Neuronal stem cell (in vitro differentiated cells): ENCODE results near the gene AKAP7.

Experiments used
- DNase-seq: peaks from one replicate; pipeline ENCODE4 v3.0.0-alpha.2; 2013; ENCODE audit warnings: low spot score
- H2AFZ ChIP-seq: one replicate; pipeline ENCODE4 v1.6.1; 2013; ENCODE audit warnings: mild to moderate bottlenecking, low read length, inconsistent platforms
- H2AK5ac ChIP-seq: 2 replicates; pipeline ENCODE4 v1.6.1; 2013; ENCODE audit warnings: low read depth, mild to moderate bottlenecking, inconsistent platforms, low read length, moderate library complexity, mixed read lengths
- H2BK120ac ChIP-seq: 2 replicates; pipeline ENCODE4 v1.6.1; 2013; ENCODE audit warnings: low read depth, mild to moderate bottlenecking, inconsistent platforms, low read length, moderate library complexity, mixed read lengths
- H2BK12ac ChIP-seq: one replicate; pipeline ENCODE4 v1.6.1; 2013; ENCODE audit warnings: low read length, inconsistent platforms
- H2BK15ac ChIP-seq: 2 replicates; pipeline ENCODE4 v1.6.1; 2013; ENCODE audit warnings: mild to moderate bottlenecking, low read length, inconsistent platforms, mixed read lengths
- H2BK5ac ChIP-seq: one replicate; pipeline ENCODE4 v1.6.1; 2013; ENCODE audit warnings: inconsistent platforms, mild to moderate bottlenecking, low read length, moderate library complexity
- H3K14ac ChIP-seq: one replicate; pipeline ENCODE4 v1.6.1; 2013; ENCODE audit warnings: low read length, inconsistent platforms
- H3K18ac ChIP-seq: 2 replicates; pipeline ENCODE4 v1.6.1; 2013; ENCODE audit warnings: low read length, inconsistent platforms
- H3K23ac ChIP-seq: 2 replicates; pipeline ENCODE4 v1.6.1; 2013; ENCODE audit warnings: low read depth, mild to moderate bottlenecking, mixed read lengths, low read length, inconsistent platforms; ENCODE audit not compliant: poor library complexity
- H3K27ac ChIP-seq: replicated peaks from 3 replicates; pipeline ENCODE4 v1.5.1; 2013; ENCODE audit warnings: low read length, inconsistent platforms
- H3K27me3 ChIP-seq, 3 experiments: 2 replicates each; pipeline ENCODE4 v1.6.1; 2013; ENCODE audit warnings: low read length in 3 of 3, mild to moderate bottlenecking in 2 of 3, inconsistent platforms in 1 of 3, low read depth in 1 of 3, mixed read lengths in 1 of 3, moderate library complexity in 1 of 3; ENCODE audit not compliant: control insufficient read depth in 3 of 3, insufficient read depth in 3 of 3
- H3K36me3 ChIP-seq, 2 donors: replicated peaks in 1 of 2; 2 replicates each; pipeline ENCODE4 v1.6.1; 2013; ENCODE audit warnings: low read length in 2 of 2; ENCODE audit not compliant: control insufficient read depth in 2 of 2, insufficient read depth in 2 of 2
- H3K4ac ChIP-seq: 2 replicates; pipeline ENCODE4 v1.6.1; 2013; ENCODE audit warnings: inconsistent platforms, mild to moderate bottlenecking, low read length, moderate library complexity
- H3K4me1 ChIP-seq, 2 donors: 1 replicate in 1 of 2; 2 replicates in 1 of 2; pipeline ENCODE4 v1.6.1; 2013; ENCODE audit warnings: low read length in 2 of 2, low read depth in 1 of 2; ENCODE audit not compliant: control insufficient read depth in 2 of 2, insufficient read depth in 1 of 2
- H3K4me2 ChIP-seq: one replicate; pipeline ENCODE4 v1.6.1; 2013; ENCODE audit warnings: mild to moderate bottlenecking, low read length, inconsistent platforms; ENCODE audit not compliant: insufficient read depth, poor library complexity, severe bottlenecking
- H3K4me3 ChIP-seq, 2 donors: 2 replicates each; pipeline ENCODE4 v1.5.1; 2013; ENCODE audit warnings: low read length in 2 of 2, mild to moderate bottlenecking in 2 of 2, inconsistent platforms in 1 of 2, moderate library complexity in 1 of 2
- H3K79me1 ChIP-seq: one replicate; pipeline ENCODE4 v1.6.1; 2013; ENCODE audit warnings: low read depth, mild to moderate bottlenecking, inconsistent platforms, low read length, moderate library complexity
- H3K9ac ChIP-seq: one replicate; pipeline ENCODE4 v1.6.1; 2013; ENCODE audit warnings: mild to moderate bottlenecking, low read depth, low read length, inconsistent platforms; ENCODE audit not compliant: poor library complexity
- H3K9me3 ChIP-seq, 2 donors: replicated peaks in 1 of 2; 2 replicates each; pipeline versions ENCODE3 to v1.6.1; 2013; ENCODE audit warnings: low read length in 2 of 2, mild to moderate bottlenecking in 2 of 2, inconsistent platforms in 1 of 2, low read depth in 1 of 2, mixed read lengths in 1 of 2, moderate library complexity in 1 of 2; ENCODE audit not compliant: control insufficient read depth in 2 of 2, insufficient read depth in 1 of 2
- H4K8ac ChIP-seq: one replicate; pipeline ENCODE4 v1.6.1; 2013; ENCODE audit warnings: low read depth, mild to moderate bottlenecking, inconsistent platforms, low read length, moderate library complexity
- H4K91ac ChIP-seq: one replicate; pipeline ENCODE4 v1.6.1; 2013; ENCODE audit warnings: low read length, low read depth, mild to moderate bottlenecking, inconsistent platforms; ENCODE audit not compliant: poor library complexity
- WGBS, 2 donors: extraction: QIAGEN DNeasy Blood & Tissue Kit; methylation state at CpG; one replicate each; pipeline ENCODE4 v1.1.7; 2013; ENCODE audit warnings: missing lambda C conversion rate in 2 of 2, mixed read lengths in 1 of 2; ENCODE audit not compliant: insufficient read length in 2 of 2, insufficient replicate concordance in 1 of 2; ENCODE audit errors: extremely low coverage in 2 of 2; 5-methylcytosine and 5-hydroxymethylcytosine counted together

AKAP7 gene

DNA sequence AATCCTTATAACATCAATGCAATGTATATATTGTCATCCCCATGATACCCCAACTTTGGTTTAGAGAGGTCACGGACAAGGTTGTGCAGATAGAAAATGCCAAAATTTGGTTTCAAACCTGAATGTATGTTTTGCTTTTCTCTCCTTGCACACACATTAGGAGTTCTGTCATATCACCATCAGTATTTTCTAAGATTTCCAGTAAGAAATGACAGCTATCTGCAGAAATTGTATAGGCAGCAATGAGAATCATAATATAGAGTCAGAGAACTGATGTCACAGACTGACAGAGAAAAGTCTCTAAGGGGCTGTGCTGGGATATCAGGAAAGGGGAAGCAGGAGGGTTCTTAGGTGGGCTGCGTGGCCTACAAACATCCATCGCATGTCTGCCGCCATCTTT, 140.0 kb downstream of the AKAP7 start:
- no peak overlapping the region for H3K23ac ChIP-seq
- no peak overlapping the region for H2AFZ ChIP-seq
- no peak overlapping the region for H3K9ac ChIP-seq
- peaks cover 0 to 2% (median 0%) of the 10 kb centered on the region in 3 experiments for H3K27me3 ChIP-seq
- no peak overlapping the region for H2BK12ac ChIP-seq
- no CpG with 5 or more reads among the region's 4 CpGs for WGBS, 2 donors
- H3K27ac ChIP-seq = no peak overlapping the region
- H2BK120ac ChIP-seq = no peak overlapping the region
- no peaks in the 10 kb centered on the region for H3K36me3 ChIP-seq
- H3K79me1 ChIP-seq = no peaks in the 10 kb centered on the region
- DNase-seq = no peak
- H3K14ac ChIP-seq = no peak overlapping the region
- no peak overlapping the region for H2BK5ac ChIP-seq
- no peak overlapping the region for H3K4ac ChIP-seq
- no peak overlapping the region for H3K4me2 ChIP-seq
- H4K91ac ChIP-seq = no peak overlapping the region
- no peak overlapping the region for H2BK15ac ChIP-seq
- no peak overlapping the region for H2AK5ac ChIP-seq
- H3K4me3 ChIP-seq = no peak overlapping the region
- peaks cover 0 to 4% of the 10 kb centered on the region in 2 donors for H3K9me3 ChIP-seq
- no peak overlapping the region for H4K8ac ChIP-seq
- peaks cover 0 to 2% of the 10 kb centered on the region in 2 donors for H3K4me1 ChIP-seq
- no peak overlapping the region for H3K18ac ChIP-seq

DNA sequence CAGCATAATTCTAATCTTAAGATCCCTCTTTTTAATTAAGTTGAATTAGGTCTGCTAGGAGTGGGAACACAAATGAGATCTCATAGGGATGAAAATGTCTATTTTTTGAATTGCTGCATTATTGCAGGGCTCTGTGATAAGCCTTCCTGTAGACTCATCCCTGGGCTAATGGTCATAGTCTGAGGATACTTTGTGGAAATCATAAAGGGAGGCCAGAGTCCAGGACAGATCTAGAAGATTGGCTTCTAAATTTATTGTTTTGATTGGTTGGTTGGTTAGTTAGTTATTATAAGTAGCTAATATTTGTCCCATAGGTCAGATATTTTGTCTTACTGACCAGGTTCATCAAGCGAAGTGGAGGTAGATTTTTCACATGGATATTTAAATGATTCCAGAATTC, 142.3 kb downstream of the AKAP7 start:
- no CpG with 5 or more reads among the region's 1 CpG for WGBS, 2 donors

DNA sequence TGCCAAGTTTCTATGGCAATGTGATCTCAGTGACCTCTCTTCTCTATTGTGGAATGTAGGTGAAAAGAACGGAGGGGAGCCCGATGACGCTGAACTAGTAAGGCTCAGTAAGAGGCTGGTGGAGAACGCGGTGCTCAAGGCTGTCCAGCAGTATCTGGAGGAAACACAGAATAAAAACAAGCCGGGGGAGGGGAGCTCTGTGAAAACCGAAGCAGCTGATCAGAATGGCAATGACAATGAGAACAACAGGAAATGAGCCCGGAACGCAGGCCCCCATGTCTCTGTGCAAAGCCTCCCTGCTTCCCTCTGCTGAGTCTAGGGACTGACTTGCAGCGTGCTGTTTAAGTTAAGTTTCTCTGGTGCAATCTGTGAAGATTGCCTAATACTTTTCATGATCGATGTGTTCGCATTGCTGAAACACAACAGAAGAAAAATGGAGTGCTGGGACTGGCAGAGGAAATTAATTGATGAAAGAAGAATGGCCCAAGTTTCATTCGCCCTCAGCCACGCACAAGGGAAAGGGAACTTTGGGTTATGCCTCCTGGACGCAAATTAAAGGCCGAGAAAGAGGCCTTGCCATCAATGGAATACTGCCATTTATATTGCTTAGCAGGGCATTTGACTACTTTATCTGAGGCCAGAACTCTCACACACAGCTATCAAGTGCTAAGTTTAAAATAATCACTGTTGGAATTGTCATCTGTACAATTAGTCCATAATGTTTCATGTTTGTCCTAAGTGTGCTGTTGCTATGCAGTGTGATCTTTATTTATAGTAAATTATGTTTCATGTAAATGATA, 146.4 kb downstream of the AKAP7 start:
- Histone ChIP-seq H2AK5ac (no peak overlapping the region), H4K91ac (no peak overlapping the region), H3K23ac (no peak overlapping the region), H3K79me1 (no peaks in the 10 kb centered on the region), H3K18ac (no peak overlapping the region), H3K9me3 (no peaks in the 10 kb centered on the region), H3K27ac (no peak overlapping the region), H2BK120ac (no peak overlapping the region), H2AFZ (peak overlapping the region; percentile 47), H2BK5ac (no peak overlapping the region), H3K27me3 (no peaks in the 10 kb centered on the region), H3K4me2 (peak overlapping the region; percentile 20), H3K9ac (no peak overlapping the region), H3K4me1 (peaks cover 7 to 24% of the 10 kb centered on the region in 2 donors), H4K8ac (no peak overlapping the region), H2BK12ac (no peak overlapping the region), H3K14ac (no peak overlapping the region), H2BK15ac (no peak overlapping the region), H3K36me3 (no peaks in the 10 kb centered on the region), H3K4ac (no peak overlapping the region), H3K4me3 (peak overlapping the region in 1 of 2 donors; percentile 24)
- no CpG with 5 or more reads among the region's 16 CpGs for whole genome bisulfite sequencing, 2 donors
- DNase-seq = peak; percentile 40

More for the DNA sequence above, 142.3 kb downstream of the AKAP7 start:
- Histone ChIP-seq H2BK120ac (no peak overlapping the region), H2BK5ac (no peak overlapping the region), H3K27me3 (peaks cover 0 to 2% (median 0%) of the 10 kb centered on the region in 3 experiments), H3K18ac (no peak overlapping the region), H3K23ac (no peak overlapping the region), H3K9me3 (no peaks in the 10 kb centered on the region), H2AFZ (no peak overlapping the region), H3K4me2 (no peak overlapping the region), H3K9ac (no peak overlapping the region), H3K14ac (no peak overlapping the region), H3K27ac (no peak overlapping the region), H3K4ac (no peak overlapping the region), H4K91ac (no peak overlapping the region), H2AK5ac (no peak overlapping the region), H3K4me1 (peaks cover 7 to 18% of the 10 kb centered on the region in 2 donors), H4K8ac (no peak overlapping the region), H3K36me3 (no peaks in the 10 kb centered on the region), H3K4me3 (no peak overlapping the region), H2BK15ac (no peak overlapping the region), H3K79me1 (no peaks in the 10 kb centered on the region), H2BK12ac (no peak overlapping the region)
- no peak for DNase-seq

DNA sequence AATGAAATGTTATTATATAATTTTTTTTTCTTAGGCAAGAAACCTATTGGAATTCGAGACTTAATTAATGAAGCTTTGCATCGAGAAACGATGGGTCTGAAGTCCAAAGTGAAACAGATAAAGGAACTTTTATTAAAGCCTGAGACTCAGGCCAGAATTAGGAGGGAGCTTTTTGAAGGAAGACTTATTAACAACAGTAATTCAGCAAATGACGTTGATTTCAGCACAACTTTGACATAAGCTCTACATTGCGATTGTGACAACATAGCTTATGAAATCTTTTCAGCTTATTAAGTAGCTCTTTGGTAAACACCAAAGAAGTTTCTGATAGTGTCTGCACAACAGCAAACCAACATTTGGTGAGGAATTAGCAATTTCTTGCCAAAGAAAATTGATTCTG, 147.1 kb downstream of the AKAP7 start:
- no CpG with 5 or more reads among the region's 5 CpGs for WGBS, 2 donors
- Histone ChIP-seq H2BK15ac (no peak overlapping the region), H3K4me2 (no peak overlapping the region), H2BK12ac (no peak overlapping the region), H3K14ac (no peak overlapping the region), H3K27me3 (no peaks in the 10 kb centered on the region), H2AK5ac (no peak overlapping the region), H3K9me3 (no peaks in the 10 kb centered on the region), H3K9ac (no peak overlapping the region), H2BK120ac (no peak overlapping the region), H2AFZ (no peak overlapping the region), H2BK5ac (no peak overlapping the region), H3K4ac (no peak overlapping the region), H3K27ac (no peak overlapping the region), H4K91ac (no peak overlapping the region), H3K18ac (no peak overlapping the region), H3K79me1 (no peaks in the 10 kb centered on the region), H4K8ac (no peak overlapping the region), H3K23ac (no peak overlapping the region), H3K4me1 (peaks cover 7 to 24% of the 10 kb centered on the region in 2 donors), H3K36me3 (no peaks in the 10 kb centered on the region), H3K4me3 (no peak overlapping the region)
- DNase-seq = no peak
